Measurements from ENCODE around the gene PRSS2. TPM values are rescaled to one million over a fixed set of nuclear protein-coding genes. Genes with fewer than 3 reads are reported as not detected.
"Not testable (repeated sequence)": the region's sequence is repeated elsewhere in the genome, so short reads cannot be mapped to it uniquely, and the experiment has no call there.

Gene PRSS2
- total RNA-seq, 4 donors from 2014 or later: not detected

DNA sequence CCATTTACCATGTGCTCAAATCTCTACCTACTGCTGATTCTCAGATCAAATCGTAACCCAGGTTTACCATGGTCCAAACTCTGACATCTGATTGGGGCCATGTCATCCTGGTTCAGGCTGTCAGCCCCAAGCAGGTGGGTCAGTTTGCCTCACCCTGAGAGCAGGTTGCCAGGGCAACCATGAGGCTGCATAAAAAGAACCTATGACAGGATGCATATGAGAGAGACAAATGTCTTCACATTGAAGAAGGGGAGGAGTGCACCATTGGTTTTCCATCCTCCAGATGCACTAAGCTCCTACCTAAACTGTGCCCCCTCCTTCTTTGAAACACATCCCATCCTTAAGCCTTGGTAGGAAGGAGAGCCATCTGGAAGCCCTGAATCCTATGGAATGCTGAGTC is 11.3 kb upstream of the PRSS2 start:
- WGBS, 2 donors (ENCODE audit: low coverage in 1 of 2): 84 to 100% methylated on average over 1 of the region's 1 CpG
- Histone ChIP-seq H3K4me1 (no peaks in the 10 kb centered on the region), H3K9me3 (no peaks in the 10 kb centered on the region), H3K27ac (no peak overlapping the region), H3K36me3 (no peaks in the 10 kb centered on the region), H3K27me3 (no peaks in the 10 kb centered on the region), H3K4me3 (no peak overlapping the region)
- in situ Hi-C loops (cut with MboI; ENCODE audit: low pct_ligation_motif_present in 1 of 4, low pct_unique_long_range_greater_than_20kb in 1 of 4, low sequenced_read_pairs in 3 of 4) (no loop called here), intact Hi-C loops (cut with DNase I; ENCODE audit: low total_unique reads) (no loop called here)
- no peak for DNase-seq
- TF ChIP-seq, protein P1, sequence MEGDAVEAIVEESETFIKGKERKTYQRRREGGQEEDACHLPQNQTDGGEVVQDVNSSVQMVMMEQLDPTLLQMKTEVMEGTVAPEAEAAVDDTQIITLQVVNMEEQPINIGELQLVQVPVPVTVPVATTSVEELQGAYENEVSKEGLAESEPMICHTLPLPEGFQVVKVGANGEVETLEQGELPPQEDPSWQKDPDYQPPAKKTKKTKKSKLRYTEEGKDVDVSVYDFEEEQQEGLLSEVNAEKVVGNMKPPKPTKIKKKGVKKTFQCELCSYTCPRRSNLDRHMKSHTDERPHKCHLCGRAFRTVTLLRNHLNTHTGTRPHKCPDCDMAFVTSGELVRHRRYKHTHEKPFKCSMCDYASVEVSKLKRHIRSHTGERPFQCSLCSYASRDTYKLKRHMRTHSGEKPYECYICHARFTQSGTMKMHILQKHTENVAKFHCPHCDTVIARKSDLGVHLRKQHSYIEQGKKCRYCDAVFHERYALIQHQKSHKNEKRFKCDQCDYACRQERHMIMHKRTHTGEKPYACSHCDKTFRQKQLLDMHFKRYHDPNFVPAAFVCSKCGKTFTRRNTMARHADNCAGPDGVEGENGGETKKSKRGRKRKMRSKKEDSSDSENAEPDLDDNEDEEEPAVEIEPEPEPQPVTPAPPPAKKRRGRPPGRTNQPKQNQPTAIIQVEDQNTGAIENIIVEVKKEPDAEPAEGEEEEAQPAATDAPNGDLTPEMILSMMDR (IDR thresholded peaks at IDR 0.05): no peak
- TF ChIP-seq POLR2A (IDR thresholded peaks at IDR 0.05) (no peak), EP300 (IDR thresholded peaks at IDR 0.05; ENCODE audit: low read depth) (no peak), POLR2AphosphoS5 (IDR thresholded peaks at IDR 0.05) (no peak)

DNA sequence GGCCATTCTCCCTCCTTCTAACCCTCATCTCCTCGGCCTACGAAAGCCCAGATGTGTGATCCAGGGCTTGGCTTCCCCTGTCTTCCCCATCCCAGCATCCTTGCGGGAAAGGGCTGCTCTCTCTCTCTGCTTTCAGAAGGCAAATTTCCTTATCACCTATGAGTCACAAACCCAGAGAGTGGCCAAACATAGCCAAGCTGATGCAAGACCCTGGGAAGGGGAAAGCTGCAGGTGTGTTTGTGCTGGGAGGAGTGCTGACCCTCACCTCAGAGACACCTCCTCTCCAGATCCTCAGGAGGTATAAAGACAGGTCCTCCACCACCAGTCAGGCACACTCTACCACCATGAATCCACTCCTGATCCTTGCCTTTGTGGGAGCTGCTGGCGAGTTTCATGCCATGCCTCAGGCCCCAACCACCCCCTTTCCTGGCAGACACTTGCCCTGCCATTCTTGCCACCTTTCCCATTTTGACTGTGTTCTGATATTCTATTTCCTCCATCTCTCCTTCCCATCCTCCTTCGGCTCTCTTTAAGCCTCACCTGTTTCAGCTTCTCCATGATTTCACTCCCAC is 10.6 kb upstream of the PRSS2 start:
- H3K27ac ChIP-seq: no peak overlapping the region
- no peaks in the 10 kb centered on the region for H3K36me3 ChIP-seq
- no peaks in the 10 kb centered on the region for H3K27me3 ChIP-seq
- TF ChIP-seq POLR2A (IDR thresholded peaks at IDR 0.05) (no peak), EP300 (IDR thresholded peaks at IDR 0.05; ENCODE audit: low read depth) (no peak), POLR2AphosphoS5 (IDR thresholded peaks at IDR 0.05) (no peak)
- intact Hi-C loops (cut with DNase I; ENCODE audit: low total_unique reads): no loop called here
- no peaks in the 10 kb centered on the region for H3K4me1 ChIP-seq
- H3K9me3 ChIP-seq: no peaks in the 10 kb centered on the region
- H3K4me3 ChIP-seq: no peak overlapping the region
- 89 to 91% methylated on average over 3 to 5 of the region's 5 CpGs for whole genome bisulfite sequencing, 2 donors (ENCODE audit: low coverage in 1 of 2)
- DNase-seq: no peak
- in situ Hi-C loops (cut with MboI; ENCODE audit: low pct_ligation_motif_present in 1 of 4, low pct_unique_long_range_greater_than_20kb in 1 of 4, low sequenced_read_pairs in 3 of 4): no loop called here

DNA sequence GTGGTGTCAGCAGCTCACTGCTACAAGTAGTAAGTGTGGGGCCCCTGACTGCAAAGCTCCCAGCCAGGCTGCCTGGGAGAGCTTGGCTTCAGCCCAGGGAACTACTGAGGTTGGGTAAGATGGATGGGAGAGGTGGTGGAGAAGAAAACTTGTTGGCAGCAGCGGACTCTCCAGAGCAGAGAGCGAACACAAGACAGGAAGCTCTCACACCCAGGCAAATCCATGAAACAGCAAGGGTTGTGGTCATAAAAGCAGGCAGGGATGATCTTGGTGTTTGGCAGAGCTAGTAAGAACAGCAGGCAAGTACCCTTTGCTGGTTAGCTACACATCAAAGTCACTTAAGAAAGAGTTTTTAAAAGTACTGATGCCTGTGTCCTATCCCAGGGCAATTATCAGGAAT is 9.2 kb upstream of the PRSS2 start:
- intact Hi-C loops (cut with DNase I; ENCODE audit: low total_unique reads); H3K27me3 ChIP-seq; H3K36me3 ChIP-seq; H3K4me3 ChIP-seq; DNase-seq; in situ Hi-C loops (cut with MboI; ENCODE audit: low pct_ligation_motif_present in 1 of 4, low pct_unique_long_range_greater_than_20kb in 1 of 4, low sequenced_read_pairs in 3 of 4); H3K27ac ChIP-seq; H3K4me1 ChIP-seq; H3K9me3 ChIP-seq: not testable (repeated sequence)
- 70 to 86% methylated on average over 2 of the region's 2 CpGs for WGBS, 2 donors (ENCODE audit: low coverage in 1 of 2)

DNA sequence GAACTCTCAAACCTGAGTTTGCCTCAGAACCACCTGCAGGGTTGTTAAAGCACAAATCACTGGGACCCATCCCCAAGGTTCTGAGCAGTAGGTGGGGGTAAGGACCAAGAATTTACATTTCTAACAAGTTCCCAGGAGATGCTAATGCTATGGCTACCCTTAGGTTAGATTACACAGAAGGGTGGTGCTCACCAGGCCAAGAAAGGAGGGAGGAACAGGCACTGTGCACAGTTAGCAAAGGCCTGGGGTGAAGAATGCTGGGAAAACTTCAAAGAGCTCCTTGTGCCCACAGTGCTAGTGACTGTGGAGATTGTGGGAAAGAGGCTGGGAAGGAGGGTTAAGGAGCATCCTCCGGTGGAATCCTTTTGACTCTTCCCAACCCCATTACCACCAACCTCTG is 8.7 kb upstream of the PRSS2 start:
- TF ChIP-seq POLR2A (IDR thresholded peaks at IDR 0.05): no peak
- TF ChIP-seq, protein P1 (IDR thresholded peaks at IDR 0.05): no peak
- intact Hi-C loops (cut with DNase I; ENCODE audit: low total_unique reads): no loop called here
- Histone ChIP-seq H3K27me3 (no peaks in the 10 kb centered on the region), H3K36me3 (no peaks in the 10 kb centered on the region), H3K9me3 (no peaks in the 10 kb centered on the region), H3K4me1 (no peaks in the 10 kb centered on the region), H3K27ac (no peak overlapping the region), H3K4me3 (no peak overlapping the region)
- 85% methylated on average over 1 of the region's 1 CpG; no CpG with 5 or more reads in 1 of the 2 donors for WGBS, 2 donors (ENCODE audit: low coverage in 1 of 2)
- no peak for DNase-seq
- in situ Hi-C loops (cut with MboI; ENCODE audit: low pct_ligation_motif_present in 1 of 4, low pct_unique_long_range_greater_than_20kb in 1 of 4, low sequenced_read_pairs in 3 of 4): no loop called here

DNA sequence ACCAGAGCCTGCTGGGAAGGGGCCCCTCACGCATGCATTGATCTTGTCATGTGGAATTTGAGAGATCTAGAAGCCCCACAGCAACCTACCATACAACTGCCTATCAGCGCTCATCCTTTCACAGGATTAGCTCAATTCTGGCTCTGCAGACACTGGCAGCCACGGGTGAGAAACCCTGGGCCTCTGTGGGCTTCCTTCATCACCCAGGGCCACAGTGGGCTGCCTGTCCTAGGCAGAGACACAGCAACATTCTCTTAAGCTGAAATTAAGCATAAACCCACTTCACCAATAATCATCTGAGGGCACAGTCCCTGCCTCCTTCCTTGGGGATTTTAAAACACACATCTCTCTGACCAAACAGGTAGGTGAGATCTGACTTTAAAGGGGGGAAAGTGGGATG is 3.3 kb upstream of the PRSS2 start:
- no peaks in the 10 kb centered on the region for H3K4me1 ChIP-seq
- WGBS, 2 donors (ENCODE audit: low coverage in 1 of 2): 80 to 85% methylated on average over 1 to 3 of the region's 3 CpGs
- in situ Hi-C loops (cut with MboI; ENCODE audit: low pct_ligation_motif_present in 1 of 4, low pct_unique_long_range_greater_than_20kb in 1 of 4, low sequenced_read_pairs in 3 of 4): no loop called here

More for the DNA sequence above, 3.3 kb upstream of the PRSS2 start:
- Histone ChIP-seq H3K27ac (no peak overlapping the region), H3K9me3 (no peaks in the 10 kb centered on the region), H3K27me3 (no peaks in the 10 kb centered on the region), H3K36me3 (no peaks in the 10 kb centered on the region), H3K4me3 (no peak overlapping the region)
- intact Hi-C loops (cut with DNase I; ENCODE audit: low total_unique reads): no loop called here
- DNase-seq: no peak
- no peak for TF ChIP-seq POLR2A (IDR thresholded peaks at IDR 0.05)
- no peak for TF ChIP-seq EP300 (IDR thresholded peaks at IDR 0.05; ENCODE audit: low read depth)
- TF ChIP-seq POLR2AphosphoS5 (IDR thresholded peaks at IDR 0.05): no peak
- TF ChIP-seq, protein P1 (IDR thresholded peaks at IDR 0.05): no peak

All from transverse colon (tissue), 4 donors.